Nephron progenitor cell (in vitro differentiated cells): ENCODE measurements around the gene DNAH8.

Experiments
- DNase-seq: peaks from one replicate; pipeline ENCODE4 v3.0.0; 2021
- H3K27ac Mint-ChIP-seq: 2 replicates; pipeline ENCODE4 v1.8.0; 2021; ENCODE audit warnings: mild to moderate bottlenecking, moderate library complexity, mixed read lengths
- H3K27me3 Mint-ChIP-seq: 2 replicates; pipeline ENCODE4 v1.8.0; 2021; ENCODE audit warnings: mild to moderate bottlenecking, low read depth, mixed read lengths; ENCODE audit not compliant: poor library complexity
- H3K36me3 Mint-ChIP-seq: 2 replicates; pipeline ENCODE4 v1.8.0; 2021; ENCODE audit warnings: low read depth, mixed read lengths
- H3K4me1 Mint-ChIP-seq: 2 replicates; pipeline ENCODE4 v1.8.0; 2021; ENCODE audit warnings: mixed read lengths
- H3K4me3 Mint-ChIP-seq: 2 replicates; pipeline ENCODE4 v1.8.0; 2021; ENCODE audit warnings: mild to moderate bottlenecking, moderate library complexity, mixed read lengths
- H3K9me3 Mint-ChIP-seq: 2 replicates; pipeline ENCODE4 v1.8.0; 2021; ENCODE audit warnings: mild to moderate bottlenecking, moderate library complexity, mixed read lengths
- CTCF ChIP-seq: fragments of 200-600 bp; sonication (generic); IDR thresholded peaks from 2 replicates; pipeline ENCODE4 v1.5.0; 2021; ENCODE audit warnings: antibody characterized with exemption

The DNAH8 gene

GRCh38 chr6:38929560-38929959 is 214.4 kb downstream of the DNAH8 start:
- Mint-ChIP-seq H3K4me1 (no peaks in the 10 kb centered on the region), H3K27me3 (peaks cover 3% of the 10 kb centered on the region), H3K36me3 (no peaks in the 10 kb centered on the region), H3K4me3 (no peak overlapping the region), H3K27ac (no peak overlapping the region), H3K9me3 (no peaks in the 10 kb centered on the region)
- DNase-seq = no peak
- TF ChIP-seq CTCF = no peak

DNA sequence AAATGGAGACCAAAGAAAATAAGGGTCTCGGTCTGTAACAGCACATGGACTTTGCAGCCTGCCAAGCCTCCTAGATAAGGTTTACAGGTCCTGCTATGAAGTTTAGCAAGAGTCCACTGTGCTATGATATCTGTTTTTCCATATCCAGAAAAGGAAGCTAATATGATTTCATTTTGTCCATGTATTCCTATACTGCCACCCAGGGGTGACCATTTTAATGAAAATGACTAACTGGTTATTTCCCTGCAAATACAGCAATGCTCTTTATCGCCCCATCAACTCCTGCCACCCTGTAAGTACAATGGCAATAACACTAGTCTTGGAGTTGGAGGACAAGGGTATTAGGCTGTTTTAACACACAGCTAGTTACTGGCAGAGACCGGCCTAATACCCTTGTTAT is 218.3 kb downstream of the DNAH8 start:
- TF ChIP-seq CTCF = no peak
- no peak overlapping the region for H3K4me3 Mint-ChIP-seq
- no peak overlapping the region for H3K27ac Mint-ChIP-seq
- H3K4me1 Mint-ChIP-seq = no peaks in the 10 kb centered on the region
- peaks cover 4% of the 10 kb centered on the region for H3K27me3 Mint-ChIP-seq
- no peaks in the 10 kb centered on the region for H3K36me3 Mint-ChIP-seq
- no peaks in the 10 kb centered on the region for H3K9me3 Mint-ChIP-seq
- DNase-seq = no peak

- peaks cover 5% of the 10 kb centered on the region for H3K27me3 Mint-ChIP-seq
- no peaks in the 10 kb centered on the region for H3K9me3 Mint-ChIP-seq
- no peak overlapping the region for H3K4me3 Mint-ChIP-seq
- TF ChIP-seq CTCF = no peak
- peaks cover 6% of the 10 kb centered on the region for H3K4me1 Mint-ChIP-seq
- no peak overlapping the region for H3K27ac Mint-ChIP-seq
- H3K36me3 Mint-ChIP-seq = no peaks in the 10 kb centered on the region
- no peak for DNase-seq
Observed at GRCh38 chr6:38935051-38935450, 219.9 kb downstream of the DNAH8 start.

DNA sequence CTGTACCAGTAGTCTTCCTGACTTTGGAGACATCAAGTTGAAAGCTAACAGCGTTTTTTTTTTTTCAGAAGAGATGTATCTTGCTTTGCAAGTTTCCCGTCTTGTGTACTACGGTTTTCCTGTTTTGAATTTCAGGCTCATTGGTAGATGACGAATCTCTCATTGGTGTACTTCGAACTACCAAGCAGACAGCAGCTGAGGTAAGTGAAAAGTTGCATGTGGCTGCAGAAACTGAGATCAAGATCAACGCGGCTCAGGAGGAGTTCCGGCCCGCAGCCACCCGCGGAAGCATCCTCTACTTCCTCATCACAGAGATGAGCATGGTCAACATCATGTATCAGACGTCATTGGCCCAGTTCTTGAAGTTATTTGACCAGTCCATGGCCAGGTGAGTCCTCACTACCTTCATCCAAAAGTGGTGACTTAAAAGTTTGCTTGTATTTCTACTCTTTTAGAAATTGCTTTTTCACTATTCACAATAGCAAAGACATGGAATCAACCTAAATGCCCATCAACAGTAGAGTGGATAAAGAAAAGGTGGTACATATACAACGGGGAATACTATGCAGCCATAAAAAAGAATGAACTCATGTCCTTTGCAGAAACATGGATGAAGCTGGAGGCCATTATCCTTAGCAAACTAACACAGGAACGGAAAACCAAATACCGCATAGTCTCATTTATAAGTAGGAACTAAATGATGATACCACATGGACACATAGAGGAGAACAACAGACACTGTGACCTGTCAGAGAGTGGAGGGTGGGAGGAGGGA is 222.9 kb downstream of the DNAH8 start:
- Mint-ChIP-seq H3K36me3 (no peaks in the 10 kb centered on the region), H3K9me3 (no peaks in the 10 kb centered on the region), H3K4me1 (peaks cover 20% of the 10 kb centered on the region), H3K27me3 (peaks cover 10% of the 10 kb centered on the region), H3K27ac (no peak overlapping the region), H3K4me3 (no peak overlapping the region)
- no peak for TF ChIP-seq CTCF
- DNase-seq = no peak

GRCh38 chr6:38938741-38939140 is 223.6 kb downstream of the DNAH8 start:
- no peak overlapping the region for H3K27ac Mint-ChIP-seq
- H3K27me3 Mint-ChIP-seq = peaks cover 10% of the 10 kb centered on the region
- TF ChIP-seq CTCF = no peak
- H3K9me3 Mint-ChIP-seq = no peaks in the 10 kb centered on the region
- H3K4me3 Mint-ChIP-seq = no peak overlapping the region
- H3K36me3 Mint-ChIP-seq = no peaks in the 10 kb centered on the region
- H3K4me1 Mint-ChIP-seq = peaks cover 20% of the 10 kb centered on the region
- no peak for DNase-seq

DNA sequence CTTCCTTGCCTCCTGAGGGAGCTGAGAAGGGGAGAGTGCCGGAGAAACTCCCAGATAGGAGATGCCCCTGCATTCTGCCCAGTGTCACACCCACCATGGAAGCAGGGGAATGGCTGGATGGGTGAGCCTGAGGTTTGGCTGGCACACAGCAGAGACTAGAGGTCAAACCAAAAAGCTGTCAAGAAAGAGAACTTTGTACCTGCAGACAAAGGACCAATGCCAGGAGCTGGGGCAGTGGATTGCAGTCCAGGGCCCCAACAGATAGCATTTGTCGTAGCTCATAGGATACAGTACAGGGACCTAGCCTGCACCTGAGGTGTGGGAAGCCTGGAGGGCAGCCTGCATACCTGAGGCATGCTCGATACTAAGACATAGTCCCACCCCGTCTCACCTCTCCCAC is 227.3 kb downstream of the DNAH8 start:
- no peak overlapping the region for H3K4me3 Mint-ChIP-seq
- H3K4me1 Mint-ChIP-seq = peaks cover 26% of the 10 kb centered on the region
- DNase-seq = no peak
- no peaks in the 10 kb centered on the region for H3K9me3 Mint-ChIP-seq
- peaks cover 8% of the 10 kb centered on the region for H3K27me3 Mint-ChIP-seq
- no peak for TF ChIP-seq CTCF
- no peaks in the 10 kb centered on the region for H3K36me3 Mint-ChIP-seq
- H3K27ac Mint-ChIP-seq = no peak overlapping the region
